H9 (cell line): ENCODE results near the gene KPTN. TPM values are rescaled to one million over a fixed set of nuclear protein-coding genes. Genes with fewer than 3 reads are reported as not detected.

Experiments used
- DNase-seq: peaks from one replicate; pipeline ENCODE4 v3.0.0-alpha.2; 2017
- H2AFZ ChIP-seq: one replicate; pipeline ENCODE4 v1.6.1; 2013; ENCODE audit warnings: mild to moderate bottlenecking, low read length, control low read depth, moderate library complexity
- H2AK5ac ChIP-seq: 2 replicates; pipeline ENCODE4 v1.6.1; 2013; ENCODE audit warnings: low read length, control low read depth, mixed read lengths; ENCODE audit not compliant: insufficient read length
- H2BK120ac ChIP-seq: one replicate; pipeline ENCODE4 v1.6.1; 2013; ENCODE audit warnings: low read depth, mild to moderate bottlenecking, low read length, control low read depth, inconsistent platforms; ENCODE audit not compliant: poor library complexity, severe bottlenecking
- H2BK12ac ChIP-seq: 2 replicates; pipeline ENCODE4 v1.6.1; 2013; ENCODE audit warnings: low read length, control low read depth, mixed read lengths, low read depth; ENCODE audit not compliant: insufficient read length
- H2BK15ac ChIP-seq: 2 replicates; pipeline ENCODE4 v1.6.1; 2013; ENCODE audit warnings: low read depth, low read length, control low read depth
- H2BK20ac ChIP-seq: one replicate; pipeline ENCODE4 v1.6.1; 2013; ENCODE audit warnings: low read depth, mild to moderate bottlenecking, low read length, control low read depth, inconsistent platforms; ENCODE audit not compliant: poor library complexity, severe bottlenecking
- H2BK5ac ChIP-seq: 2 replicates; pipeline ENCODE4 v1.6.1; 2013; ENCODE audit warnings: low read length, control low read depth, mixed read lengths; ENCODE audit not compliant: insufficient read length
- H3K14ac ChIP-seq: 2 replicates; pipeline ENCODE4 v1.6.1; 2013; ENCODE audit warnings: low read length, control low read depth; ENCODE audit not compliant: insufficient read depth
- H3K18ac ChIP-seq: 2 replicates; pipeline ENCODE4 v1.6.1; 2013; ENCODE audit warnings: low read depth, mild to moderate bottlenecking, mixed read lengths, low read length, control low read depth; ENCODE audit not compliant: insufficient read length
- H3K23ac ChIP-seq: 2 replicates; pipeline ENCODE4 v1.6.1; 2013; ENCODE audit warnings: low read length, control low read depth, mixed read lengths, low read depth; ENCODE audit not compliant: insufficient read length
- H3K23me2 ChIP-seq: 2 replicates; pipeline ENCODE4 v1.6.1; 2013; ENCODE audit warnings: low read depth, mild to moderate bottlenecking, mixed read lengths, low read length, control low read depth; ENCODE audit not compliant: insufficient read length, poor library complexity, severe bottlenecking
- H3K27ac ChIP-seq: 2 replicates; pipeline ENCODE4 v1.5.1; 2013; ENCODE audit warnings: low read length, control low read depth, mixed read lengths, low read depth; ENCODE audit not compliant: insufficient read length
- H3K27me3 ChIP-seq: 2 replicates; pipeline ENCODE4 v1.6.1; 2013; ENCODE audit warnings: low read length, control low read depth, inconsistent platforms; ENCODE audit not compliant: insufficient read depth
- H3K4ac ChIP-seq: 2 replicates; pipeline ENCODE4 v1.6.1; 2013; ENCODE audit warnings: low read depth, mild to moderate bottlenecking, control low read depth, inconsistent platforms, low read length, moderate library complexity
- H3K4me1 ChIP-seq: 2 replicates; pipeline ENCODE4 v1.6.1; 2013; ENCODE audit warnings: low read length, control low read depth, inconsistent platforms; ENCODE audit not compliant: insufficient read depth
- H3K4me2 ChIP-seq: 2 replicates; pipeline ENCODE4 v1.6.1; 2013; ENCODE audit warnings: low read length, control low read depth, mixed read lengths; ENCODE audit not compliant: insufficient read length, insufficient read depth
- H3K56ac ChIP-seq: 2 replicates; pipeline ENCODE4 v1.6.1; 2013; ENCODE audit warnings: low read depth, mild to moderate bottlenecking, mixed read lengths, low read length, control low read depth; ENCODE audit not compliant: insufficient read length
- H3K79me1 ChIP-seq: 2 replicates; pipeline ENCODE4 v1.6.1; 2013; ENCODE audit warnings: low read depth, mild to moderate bottlenecking, moderate library complexity, low read length, control low read depth, inconsistent platforms; ENCODE audit not compliant: insufficient read depth, poor library complexity, severe bottlenecking
- H3K79me2 ChIP-seq: 2 replicates; pipeline ENCODE4 v1.6.1; 2013; ENCODE audit warnings: low read length, control low read depth, inconsistent platforms; ENCODE audit not compliant: insufficient read depth
- H3K9ac ChIP-seq: 2 replicates; pipeline ENCODE4 v1.6.1; 2013; ENCODE audit warnings: low read length, control low read depth, mixed read lengths; ENCODE audit not compliant: insufficient read length; ENCODE audit errors: extremely low read depth
- H3K9me3 ChIP-seq: one replicate; pipeline ENCODE4 v1.6.1; 2013; ENCODE audit warnings: low read depth, low read length, inconsistent platforms; ENCODE audit not compliant: control insufficient read depth
- H3T11ph ChIP-seq: one replicate; pipeline ENCODE4 v1.6.1; 2013; ENCODE audit warnings: mild to moderate bottlenecking, low read length, control low read depth, inconsistent platforms
- H4K20me1 ChIP-seq: one replicate; pipeline ENCODE4 v1.6.1; 2013; ENCODE audit not compliant: control insufficient read depth, insufficient read length, insufficient read depth
- H4K5ac ChIP-seq: 2 replicates; pipeline ENCODE4 v1.6.1; 2013; ENCODE audit warnings: low read depth, mild to moderate bottlenecking, mixed read lengths, low read length, control low read depth; ENCODE audit not compliant: insufficient read length
- H4K8ac ChIP-seq: replicated peaks from 2 replicates; pipeline ENCODE4 v1.6.1; 2013; ENCODE audit warnings: low read length, control low read depth, mixed read lengths, low read depth; ENCODE audit not compliant: insufficient read length
- H4K91ac ChIP-seq: 2 replicates; pipeline ENCODE4 v1.6.1; 2013; ENCODE audit warnings: low read depth, mild to moderate bottlenecking, moderate library complexity, mixed read lengths, low read length, control low read depth; ENCODE audit not compliant: insufficient read length
- H3K27ac Mint-ChIP-seq, 3 experiments: 2 replicates in 2 of 3; 3 replicates in 1 of 3; pipeline ENCODE4 v1.8.0; 2020 to 2021; ENCODE audit warnings: mixed read lengths in 3 of 3, mild to moderate bottlenecking in 1 of 3, moderate library complexity in 1 of 3
- H3K27me3 Mint-ChIP-seq: 2 replicates; pipeline ENCODE4 v1.8.0; 2021; ENCODE audit warnings: low read depth, mild to moderate bottlenecking, moderate library complexity, mixed read lengths
- H3K36me3 Mint-ChIP-seq, 3 experiments: 2 replicates in 2 of 3; 3 replicates in 1 of 3; pipeline ENCODE4 v1.8.0; 2020 to 2021; ENCODE audit warnings: low read depth in 3 of 3, mixed read lengths in 3 of 3; ENCODE audit not compliant: insufficient read depth in 1 of 3
- H3K4me1 Mint-ChIP-seq, 2 experiments: 2 replicates each; pipeline ENCODE4 v1.8.0; 2020; ENCODE audit warnings: mixed read lengths in 2 of 2
- H3K4me3 Mint-ChIP-seq, 2 experiments: 2 replicates in 1 of 2; 3 replicates in 1 of 2; pipeline ENCODE4 v1.8.0; 2020 to 2021; ENCODE audit warnings: mild to moderate bottlenecking in 2 of 2, mixed read lengths in 2 of 2, moderate library complexity in 1 of 2
- H3K9me3 Mint-ChIP-seq, 2 experiments: 2 replicates in 1 of 2; 3 replicates in 1 of 2; pipeline ENCODE4 v1.8.0; 2020; ENCODE audit warnings: mild to moderate bottlenecking in 2 of 2, mixed read lengths in 2 of 2, moderate library complexity in 1 of 2
- WGBS: extraction: QIAGEN DNeasy Blood & Tissue Kit; methylation state at CpG from one replicate; pipeline ENCODE4 v1.1.7; 2013; ENCODE audit warnings: missing lambda C conversion rate, low lambda C conversion rate, mixed read lengths; ENCODE audit not compliant: insufficient read length; ENCODE audit errors: extremely low coverage; 5-methylcytosine and 5-hydroxymethylcytosine counted together
- total RNA-seq: library from RNA; stranded (reverse); gene quantifications from 2 replicates; pipeline ENCODE4 v1.2.1, GENCODE V29; 2021
- TF ChIP-seq, protein P1 (sequence below): fragments of 200-600 bp; sonication (generic); conservative IDR thresholded peaks from 3 replicates; pipeline ENCODE4 v1.8.0; 2021; ENCODE audit warnings: antibody characterized with exemption, mild to moderate bottlenecking

KPTN gene
- total RNA-seq, 1 experiment from 2014 or later = 35.4 TPM

DNA sequence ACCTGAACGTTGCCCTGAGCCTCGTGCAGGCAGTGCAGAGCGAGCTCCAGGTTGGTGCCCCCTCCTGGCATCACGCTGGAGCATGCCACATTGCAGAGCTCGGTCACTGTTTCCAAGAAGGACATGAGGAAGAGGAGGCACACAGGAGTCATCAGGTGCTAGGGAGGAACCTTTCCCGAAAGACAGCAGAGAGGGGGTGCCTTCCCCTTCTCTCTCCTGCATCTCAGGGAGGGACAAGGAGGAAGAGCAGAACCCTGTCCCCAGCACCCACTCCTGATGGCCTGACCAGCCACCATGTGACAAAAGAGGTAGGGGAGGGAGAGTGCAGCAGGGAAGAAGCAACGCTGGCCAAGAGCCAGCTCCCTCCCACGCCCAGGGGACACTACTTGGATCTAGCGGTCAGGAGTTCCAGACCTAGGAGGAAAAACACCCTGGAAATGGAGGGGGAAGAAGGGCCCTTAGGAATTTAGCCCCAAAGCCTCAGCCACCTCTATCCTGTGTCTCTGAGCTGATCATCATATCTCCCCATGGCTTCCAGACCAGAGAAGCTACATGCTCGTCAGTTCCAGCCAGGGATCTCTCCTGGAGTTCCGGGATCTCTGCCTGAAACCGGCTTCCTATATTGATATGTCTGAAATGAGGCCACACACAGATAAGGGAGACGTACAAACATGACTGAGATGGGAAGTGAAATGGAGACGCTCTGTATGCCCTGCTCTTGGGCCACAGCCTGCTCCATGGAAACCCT is 47.8 kb upstream of the KPTN start:
- TF ChIP-seq, protein P1, sequence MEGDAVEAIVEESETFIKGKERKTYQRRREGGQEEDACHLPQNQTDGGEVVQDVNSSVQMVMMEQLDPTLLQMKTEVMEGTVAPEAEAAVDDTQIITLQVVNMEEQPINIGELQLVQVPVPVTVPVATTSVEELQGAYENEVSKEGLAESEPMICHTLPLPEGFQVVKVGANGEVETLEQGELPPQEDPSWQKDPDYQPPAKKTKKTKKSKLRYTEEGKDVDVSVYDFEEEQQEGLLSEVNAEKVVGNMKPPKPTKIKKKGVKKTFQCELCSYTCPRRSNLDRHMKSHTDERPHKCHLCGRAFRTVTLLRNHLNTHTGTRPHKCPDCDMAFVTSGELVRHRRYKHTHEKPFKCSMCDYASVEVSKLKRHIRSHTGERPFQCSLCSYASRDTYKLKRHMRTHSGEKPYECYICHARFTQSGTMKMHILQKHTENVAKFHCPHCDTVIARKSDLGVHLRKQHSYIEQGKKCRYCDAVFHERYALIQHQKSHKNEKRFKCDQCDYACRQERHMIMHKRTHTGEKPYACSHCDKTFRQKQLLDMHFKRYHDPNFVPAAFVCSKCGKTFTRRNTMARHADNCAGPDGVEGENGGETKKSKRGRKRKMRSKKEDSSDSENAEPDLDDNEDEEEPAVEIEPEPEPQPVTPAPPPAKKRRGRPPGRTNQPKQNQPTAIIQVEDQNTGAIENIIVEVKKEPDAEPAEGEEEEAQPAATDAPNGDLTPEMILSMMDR = no peak
- H4K20me1 ChIP-seq = no peaks in the 10 kb centered on the region
- H3K4me1 Mint-ChIP-seq = no peaks in the 10 kb centered on the region
- H4K5ac ChIP-seq = no peak overlapping the region
- H3K27ac Mint-ChIP-seq = no peak overlapping the region; a peak in 1 of 7 replicates
- H2AK5ac ChIP-seq = no peak overlapping the region
- H3K27ac ChIP-seq = no peak overlapping the region
- no peak overlapping the region for H3K14ac ChIP-seq
- no peak overlapping the region for H2AFZ ChIP-seq
- no peak overlapping the region for H3K9ac ChIP-seq
- no peak overlapping the region for H4K8ac ChIP-seq
- H2BK15ac ChIP-seq = no peak overlapping the region
- no peaks in the 10 kb centered on the region for H3K9me3 ChIP-seq
- H3K79me1 ChIP-seq = no peaks in the 10 kb centered on the region
- H3K27me3 ChIP-seq = no peaks in the 10 kb centered on the region
- no peaks in the 10 kb centered on the region; a peak in 3 of 7 replicates for H3K36me3 Mint-ChIP-seq
- H3K4me1 ChIP-seq = no peaks in the 10 kb centered on the region
- no peak overlapping the region for H3K18ac ChIP-seq
- no peak overlapping the region for H3T11ph ChIP-seq
- no peak overlapping the region for H2BK20ac ChIP-seq
- no peaks in the 10 kb centered on the region for H3K79me2 ChIP-seq
- WGBS = no CpG with 5 or more reads among the region's 14 CpGs
- peaks cover 10% of the 10 kb centered on the region for H3K27me3 Mint-ChIP-seq
- H2BK120ac ChIP-seq = no peak overlapping the region
- H3K9me3 Mint-ChIP-seq = peaks cover 6 to 8% of the 10 kb centered on the region in 2 experiments
- H4K91ac ChIP-seq = no peak overlapping the region
- H3K23ac ChIP-seq = no peak overlapping the region
- H3K4ac ChIP-seq = no peak overlapping the region
- no peaks in the 10 kb centered on the region for H3K23me2 ChIP-seq
- no peak overlapping the region for H3K4me2 ChIP-seq
- H3K4me3 Mint-ChIP-seq = no peak overlapping the region
- no peak overlapping the region for H3K56ac ChIP-seq
- H2BK12ac ChIP-seq = no peak overlapping the region
- no peak overlapping the region for H2BK5ac ChIP-seq
- DNase-seq = no peak
